ENCODE results near the gene CUL3. TPM values are rescaled to one million over a fixed set of nuclear protein-coding genes. Genes with fewer than 3 reads are reported as not detected.
"Not testable (repeated sequence)": the region's sequence is repeated elsewhere in the genome, so short reads cannot be mapped to it uniquely, and the experiment has no call there.

Gene CUL3
- total and polyA plus RNA-seq, 7 donors = 59.3 to 85.3 (median 65.6) TPM

- Histone ChIP-seq H3K27ac (no peak overlapping the region), H3K9me3 (no peaks in the 10 kb centered on the region), H3K4me3 (no peak overlapping the region), H3K27me3 (no peaks in the 10 kb centered on the region), H3K4me1 (no peaks in the 10 kb centered on the region), H3K36me3 (no peaks in the 10 kb centered on the region)
- WGBS, 2 donors = 32 to 63% methylated on average over 4 of the region's 4 CpGs
- TF ChIP-seq POLR2AphosphoS5 (IDR thresholded peaks at IDR 0.05) = no peak
- no peak for TF ChIP-seq CTCF (IDR thresholded peaks at IDR 0.05)
- TF ChIP-seq EP300 (IDR thresholded peaks at IDR 0.05) = no peak
- no peak for TF ChIP-seq POLR2A (IDR thresholded peaks at IDR 0.05)
- no peak for DNase-seq
- intact Hi-C loops (cut with DNase I) = no loop called here
Observed at GRCh38 chr2:224613543-224614286, 28.6 kb upstream of the CUL3 start.

- DNase-seq = no peak
- no peaks in the 10 kb centered on the region for H3K4me1 ChIP-seq
- H3K9me3 ChIP-seq = no peaks in the 10 kb centered on the region
- no peak overlapping the region for H3K4me3 ChIP-seq
- 89 to 92% methylated on average over 5 of the region's 5 CpGs for WGBS, 2 donors
- H3K27ac ChIP-seq = no peak overlapping the region
- intact Hi-C loops (cut with DNase I) = no loop called here
- H3K36me3 ChIP-seq = no peaks in the 10 kb centered on the region
- TF ChIP-seq EP300 (IDR thresholded peaks at IDR 0.05) (no peak), CTCF (IDR thresholded peaks at IDR 0.05) (no peak), POLR2A (IDR thresholded peaks at IDR 0.05) (no peak), POLR2AphosphoS5 (IDR thresholded peaks at IDR 0.05) (no peak)
- H3K27me3 ChIP-seq = no peaks in the 10 kb centered on the region
Observed at GRCh38 chr2:224612578-224612977, 27.4 kb upstream of the CUL3 start.

GRCh38 chr2:224611938-224612337 is 26.8 kb upstream of the CUL3 start:
- no peak overlapping the region for H3K27ac ChIP-seq
- no peak for DNase-seq
- no peaks in the 10 kb centered on the region for H3K9me3 ChIP-seq
- intact Hi-C loops (cut with DNase I) = no loop called here
- H3K27me3 ChIP-seq = no peaks in the 10 kb centered on the region
- H3K4me1 ChIP-seq = no peaks in the 10 kb centered on the region
- 75 to 82% methylated on average over 3 of the region's 3 CpGs for WGBS, 2 donors
- no peak for TF ChIP-seq CTCF (IDR thresholded peaks at IDR 0.05)
- TF ChIP-seq EP300 (IDR thresholded peaks at IDR 0.05) = no peak
- TF ChIP-seq POLR2AphosphoS5 (IDR thresholded peaks at IDR 0.05) = no peak
- no peak for TF ChIP-seq POLR2A (IDR thresholded peaks at IDR 0.05)
- H3K4me3 ChIP-seq = no peak overlapping the region
- H3K36me3 ChIP-seq = no peaks in the 10 kb centered on the region

GRCh38 chr2:224608104-224608503 is 22.9 kb upstream of the CUL3 start:
- Histone ChIP-seq H3K27me3 (no peaks in the 10 kb centered on the region), H3K4me3 (no peak overlapping the region), H3K27ac (no peak overlapping the region), H3K4me1 (no peaks in the 10 kb centered on the region), H3K36me3 (no peaks in the 10 kb centered on the region), H3K9me3 (no peaks in the 10 kb centered on the region)
- TF ChIP-seq CTCF (IDR thresholded peaks at IDR 0.05) (no peak), EP300 (IDR thresholded peaks at IDR 0.05) (no peak), POLR2A (IDR thresholded peaks at IDR 0.05) (no peak), POLR2AphosphoS5 (IDR thresholded peaks at IDR 0.05) (no peak)
- no peak for DNase-seq
- 17 to 65% methylated on average over 3 of the region's 3 CpGs for WGBS, 2 donors
- intact Hi-C loops (cut with DNase I) = no loop called here

GRCh38 chr2:224603746-224604500 is 18.8 kb upstream of the CUL3 start:
- DNase-seq; H3K27ac ChIP-seq; H3K9me3 ChIP-seq; H3K4me1 ChIP-seq; intact Hi-C loops (cut with DNase I); H3K27me3 ChIP-seq; H3K36me3 ChIP-seq; H3K4me3 ChIP-seq: not testable (repeated sequence)
- WGBS, 2 donors = 95 to 97% methylated on average over 42 of the region's 42 CpGs

GRCh38 chr2:224602778-224603375 is 17.7 kb upstream of the CUL3 start:
- H3K4me3 ChIP-seq; DNase-seq; H3K9me3 ChIP-seq; H3K4me1 ChIP-seq; intact Hi-C loops (cut with DNase I); H3K27me3 ChIP-seq; H3K36me3 ChIP-seq; H3K27ac ChIP-seq: not testable (repeated sequence)
- WGBS, 2 donors = 52 to 82% methylated on average over 17 of the region's 17 CpGs
